HCT116 (cell line): ENCODE measurements around the gene POGLUT3. TPM values are rescaled to one million over a fixed set of nuclear protein-coding genes. Genes with fewer than 3 reads are reported as not detected.

Experiments
- ATAC-seq: fragments of 200-7000 bp; cut with Tn5 transposase; 2 replicates; pipeline ENCODE4 v1.9.1; 2020; ENCODE audit warnings: mild to moderate bottlenecking, moderate library complexity
- BruUV-seq: library from RNA; stranded (reverse); fragments of 400-500 nt; replicated peaks from 2 replicates; lab custom pipeline; 2021; lab: Mats Ljungman, UMichigan
- CTCF ChIA-PET: fragments of 300-600 bp; sonication (Branson Sonifier 250); formaldehyde crosslinking; loops from one replicate; lab custom pipeline; 2021; ENCODE audit warnings: antibody characterized with exemption; lab: Charles Lee
- POLR2A ChIA-PET: fragments of 300-600, 350-600 bp; sonication (Branson Sonifier 250); formaldehyde crosslinking; loops from one replicate; lab custom pipeline; 2021; ENCODE audit warnings: antibody characterized with exemption; lab: Charles Lee
- RAD21 ChIA-PET, 2 experiments: fragments of 300-600 bp; sonication (Branson Sonifier 250); formaldehyde crosslinking; loops; one replicate each; lab custom pipeline; 2023; ENCODE audit warnings: low total read pairs in 2 of 2; ENCODE audit not compliant: uncharacterized antibody in 2 of 2, unreplicated experiment in 2 of 2, low non-redundant PET in 1 of 2; lab: Charles Lee
- DNase-seq: peaks from one replicate; pipeline ENCODE4 v3.0.0-alpha.2; 2010; ENCODE audit warnings: low read depth, low spot score
- H2AFZ ChIP-seq: fragments of 200-600 bp; shearing (Covaris generic), sonication (generic); 2 replicates; pipeline ENCODE4 v1.6.1; 2017; ENCODE audit warnings: low read depth, mixed run types, mixed read lengths, antibody characterized with exemption, low read length; ENCODE audit not compliant: poor library complexity, severe bottlenecking
- H3K27ac ChIP-seq: 2 replicates; pipeline ENCODE4 v1.5.1; 2012; ENCODE audit warnings: low read depth, low read length
- H3K27me3 ChIP-seq: fragments of 200-600 bp; sonication (generic); 2 replicates; pipeline ENCODE4 v1.6.1; 2016; ENCODE audit warnings: mixed run types, low read length, mixed read lengths; ENCODE audit not compliant: insufficient read depth
- H3K36me3 ChIP-seq, 2 experiments: fragments of 200-500 bp in 1 of 2; fragments of 200-600 bp in 1 of 2; sonication (Bioruptor generic) in 1 of 2; sonication (generic) in 1 of 2; 2 replicates each; pipeline versions ENCODE4 v1.5.1 to v1.6.1; 2014 to 2016; ENCODE audit warnings: low read length in 2 of 2, inconsistent platforms in 1 of 2, mixed read lengths in 1 of 2, mixed run types in 1 of 2; ENCODE audit not compliant: insufficient read depth in 2 of 2, control insufficient read depth in 1 of 2
- H3K4me1 ChIP-seq, 2 experiments: fragments of 200-600 bp in 1 of 2; sonication (generic) in 1 of 2; 2 replicates each; pipeline versions ENCODE4 v1.5.1 to v1.6.1; 2012 to 2017; ENCODE audit warnings: low read length in 2 of 2, inconsistent platforms in 1 of 2, mild to moderate bottlenecking in 1 of 2, mixed read lengths in 1 of 2, mixed run types in 1 of 2, moderate library complexity in 1 of 2; ENCODE audit not compliant: insufficient read depth in 2 of 2, control insufficient read depth in 1 of 2
- H3K4me2 ChIP-seq: fragments of 200-600 bp; sonication (generic); 2 replicates; pipeline ENCODE4 v1.6.1; 2017; ENCODE audit warnings: mixed run types, low read length, mixed read lengths
- H3K4me3 ChIP-seq, 2 experiments: fragments of 200-600 bp in 1 of 2; sonication (generic) in 1 of 2; replicated peaks in 1 of 2; 2 replicates each; pipeline ENCODE4 v1.5.1; 2011 to 2016; ENCODE audit warnings: low read length in 2 of 2, control low read depth in 1 of 2, low read depth in 1 of 2, mild to moderate bottlenecking in 1 of 2, mixed read lengths in 1 of 2, mixed run types in 1 of 2
- H3K79me2 ChIP-seq: fragments of 200-600 bp; sonication (generic); 2 replicates; pipeline ENCODE4 v1.6.1; 2017; ENCODE audit warnings: mild to moderate bottlenecking, mixed run types, low read length, moderate library complexity, mixed read lengths; ENCODE audit not compliant: insufficient read depth
- H3K9ac ChIP-seq: fragments of 200-600 bp; sonication (generic); 2 replicates; pipeline ENCODE4 v1.6.1; 2016; ENCODE audit warnings: low read length, mixed read lengths
- H3K9me2 ChIP-seq: fragments of 200-600 bp; sonication (generic), shearing (Covaris generic); 2 replicates; pipeline ENCODE4 v1.6.1; 2017; ENCODE audit warnings: mixed run types, mild to moderate bottlenecking, moderate library complexity; ENCODE audit not compliant: insufficient read depth
- H3K9me3 ChIP-seq, 2 experiments: fragments of 200-500 bp in 1 of 2; fragments of 200-600 bp in 1 of 2; sonication (Bioruptor generic) in 1 of 2; sonication (generic) in 1 of 2; 2 replicates each; pipeline ENCODE4 v1.6.1; 2014 to 2017; ENCODE audit warnings: low read length in 2 of 2, mixed read lengths in 2 of 2, inconsistent platforms in 1 of 2, low read depth in 1 of 2, mild to moderate bottlenecking in 1 of 2, mixed run types in 1 of 2, moderate library complexity in 1 of 2; ENCODE audit not compliant: control insufficient read depth in 1 of 2, insufficient read depth in 1 of 2
- H4K20me1 ChIP-seq: fragments of 200-600 bp; sonication (generic), shearing (Covaris generic); 2 replicates; pipeline ENCODE4 v1.6.1; 2017; ENCODE audit warnings: mixed run types, mild to moderate bottlenecking, moderate library complexity; ENCODE audit not compliant: insufficient read depth
- ATF3 ChIP-seq: IDR thresholded peaks from 2 replicates; pipeline ENCODE4 v1.6.1; 2012
- CBX3 ChIP-seq: IDR thresholded peaks from 2 replicates; pipeline ENCODE4 v1.6.1; 2012; ENCODE audit warnings: low read depth
- EGR1 ChIP-seq: IDR thresholded peaks from 2 replicates; pipeline ENCODE4 v1.6.1; 2012; ENCODE audit warnings: low read depth
- EZH2 ChIP-seq: fragments of 200-600 bp; sonication (generic); IDR thresholded peaks from 2 replicates; pipeline ENCODE4 v1.6.1; 2017; ENCODE audit warnings: antibody characterized with exemption, mixed run types
- EZH2phosphoT487 ChIP-seq: fragments of 200-600 bp; IDR thresholded peaks from 2 replicates; pipeline ENCODE4 v1.6.1; 2018; ENCODE audit warnings: antibody characterized with exemption, borderline replicate concordance
- FOSL1 ChIP-seq: IDR thresholded peaks from 2 replicates; pipeline ENCODE4 v1.6.1; 2012; ENCODE audit warnings: low read depth
- JUND ChIP-seq: IDR thresholded peaks from 2 replicates; pipeline ENCODE4 v1.6.1; 2012
- POLR2A ChIP-seq: IDR thresholded peaks from 2 replicates; pipeline ENCODE4 v1.7.0; 2011; ENCODE audit warnings: borderline replicate concordance; ENCODE audit not compliant: insufficient read depth, insufficient read length; ENCODE audit errors: extremely low read depth
- RAD21 ChIP-seq: IDR thresholded peaks from 2 replicates; pipeline ENCODE4 v1.6.1; 2012; ENCODE audit warnings: low read depth, mild to moderate bottlenecking
- SIN3A ChIP-seq: IDR thresholded peaks from 2 replicates; pipeline ENCODE4 v1.6.1; 2012; ENCODE audit warnings: low read depth
- SP1 ChIP-seq: IDR thresholded peaks from 2 replicates; pipeline ENCODE4 v1.6.1; 2012; ENCODE audit warnings: low read depth
- SRF ChIP-seq: IDR thresholded peaks from 2 replicates; pipeline ENCODE4 v1.6.1; 2012; ENCODE audit warnings: low read depth
- TCF7L2 ChIP-seq: IDR thresholded peaks from 2 replicates; pipeline ENCODE4 v1.7.0; 2011; ENCODE audit warnings: borderline replicate concordance, inconsistent platforms; ENCODE audit not compliant: insufficient read depth, insufficient read length; ENCODE audit errors: extremely low read depth
- YY1 ChIP-seq: IDR thresholded peaks from 2 replicates; pipeline ENCODE4 v1.6.1; 2011; ENCODE audit warnings: low read length, low read depth, moderate library complexity, mild to moderate bottlenecking; ENCODE audit not compliant: insufficient replicate concordance; ENCODE audit errors: extremely low read depth
- ZBTB33 ChIP-seq: IDR thresholded peaks from 2 replicates; pipeline ENCODE4 v1.6.1; 2011; ENCODE audit warnings: mild to moderate bottlenecking, low read length, moderate library complexity; ENCODE audit not compliant: insufficient replicate concordance; ENCODE audit errors: extremely low read depth
- ZFX ChIP-seq: fragments of 450-650 bp; IDR thresholded peaks from 2 replicates; pipeline ENCODE4 v1.6.1; 2017
- intact Hi-C: fragments of 100-400 bp; cut with micrococcal nuclease; formaldehyde crosslinking; loops from 2 replicates; pipeline ENCODE4 v1.10.0; 2022
- total RNA-seq: library from RNA; stranded (reverse); gene quantifications from one replicate; pipeline ENCODE4 v1.2.1, GENCODE V29; 2021; ENCODE audit not compliant: unreplicated experiment
- TF ChIP-seq, protein P1 (sequence below): IDR thresholded peaks from 2 replicates; pipeline ENCODE4 v1.6.1; 2012; ENCODE audit warnings: low read depth

Gene POGLUT3
- total RNA-seq, 1 experiment from 2014 or later: 22.0 TPM

GRCh38 chr11:108494182-108494581 lies 4.0 kb downstream of the POGLUT3 start:
- no peak overlapping the region for H2AFZ ChIP-seq
- H3K4me1 ChIP-seq: peaks cover 12 to 32% of the 10 kb centered on the region in 2 experiments; a peak in 3 of 4 replicates
- ATAC-seq (no peak), DNase-seq (no peak)
- RAD21 ChIA-PET: interaction anchor here in 1 of 2 experiments (0.6 kb wide), 1 partner anchor 351 kb away, joined by 3 read pairs; no protein-coding TSS in a partner anchor
- no peaks in the 10 kb centered on the region for H3K27me3 ChIP-seq
- no peak overlapping the region for H3K9ac ChIP-seq
- TF ChIP-seq EZH2phosphoT487 (no peak), SIN3A (no peak), POLR2A (no peak), CBX3 (no peak), EZH2 (no peak), ZFX (no peak), ATF3 (no peak), SP1 (no peak), EGR1 (no peak), TCF7L2 (no peak), ZBTB33 (no peak), RAD21 (no peak), FOSL1 (no peak), YY1 (no peak), SRF (no peak), JUND (no peak)
- TF ChIP-seq, protein P1, sequence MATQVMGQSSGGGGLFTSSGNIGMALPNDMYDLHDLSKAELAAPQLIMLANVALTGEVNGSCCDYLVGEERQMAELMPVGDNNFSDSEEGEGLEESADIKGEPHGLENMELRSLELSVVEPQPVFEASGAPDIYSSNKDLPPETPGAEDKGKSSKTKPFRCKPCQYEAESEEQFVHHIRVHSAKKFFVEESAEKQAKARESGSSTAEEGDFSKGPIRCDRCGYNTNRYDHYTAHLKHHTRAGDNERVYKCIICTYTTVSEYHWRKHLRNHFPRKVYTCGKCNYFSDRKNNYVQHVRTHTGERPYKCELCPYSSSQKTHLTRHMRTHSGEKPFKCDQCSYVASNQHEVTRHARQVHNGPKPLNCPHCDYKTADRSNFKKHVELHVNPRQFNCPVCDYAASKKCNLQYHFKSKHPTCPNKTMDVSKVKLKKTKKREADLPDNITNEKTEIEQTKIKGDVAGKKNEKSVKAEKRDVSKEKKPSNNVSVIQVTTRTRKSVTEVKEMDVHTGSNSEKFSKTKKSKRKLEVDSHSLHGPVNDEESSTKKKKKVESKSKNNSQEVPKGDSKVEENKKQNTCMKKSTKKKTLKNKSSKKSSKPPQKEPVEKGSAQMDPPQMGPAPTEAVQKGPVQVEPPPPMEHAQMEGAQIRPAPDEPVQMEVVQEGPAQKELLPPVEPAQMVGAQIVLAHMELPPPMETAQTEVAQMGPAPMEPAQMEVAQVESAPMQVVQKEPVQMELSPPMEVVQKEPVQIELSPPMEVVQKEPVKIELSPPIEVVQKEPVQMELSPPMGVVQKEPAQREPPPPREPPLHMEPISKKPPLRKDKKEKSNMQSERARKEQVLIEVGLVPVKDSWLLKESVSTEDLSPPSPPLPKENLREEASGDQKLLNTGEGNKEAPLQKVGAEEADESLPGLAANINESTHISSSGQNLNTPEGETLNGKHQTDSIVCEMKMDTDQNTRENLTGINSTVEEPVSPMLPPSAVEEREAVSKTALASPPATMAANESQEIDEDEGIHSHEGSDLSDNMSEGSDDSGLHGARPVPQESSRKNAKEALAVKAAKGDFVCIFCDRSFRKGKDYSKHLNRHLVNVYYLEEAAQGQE: no peak
- no peaks in the 10 kb centered on the region for H4K20me1 ChIP-seq
- H3K27ac ChIP-seq: no peak overlapping the region
- intact Hi-C loops: no loop called here
- H3K9me3 ChIP-seq: no peaks in the 10 kb centered on the region
- H3K4me3 ChIP-seq: no peak overlapping the region
- H3K79me2 ChIP-seq: no peaks in the 10 kb centered on the region
- no TSS peak for BruUV-seq
- POLR2A ChIA-PET: no interaction called here
- H3K36me3 ChIP-seq: no peaks in the 10 kb centered on the region
- H3K4me2 ChIP-seq: no peak overlapping the region
- CTCF ChIA-PET: interaction anchor here (0.6 kb wide), 1 partner anchor 185 kb away, joined by 3 read pairs; no protein-coding TSS in a partner anchor
- H3K9me2 ChIP-seq: no peaks in the 10 kb centered on the region
